Stomach (tissue), 9 donors: ENCODE data around the gene NPAS3. TPM values are rescaled to one million over a fixed set of nuclear protein-coding genes. Genes with fewer than 3 reads are reported as not detected.

ENCODE experiments used
- DNase-seq, 2 donors: peaks; one replicate each; pipeline versions ENCODE4 v3.0.0 to v3.0.0-alpha.2; 2013 to 2019
- H3K27ac ChIP-seq, 5 donors: fragments of 200-600 bp in 4 of 5; sonication (generic) in 4 of 5; one replicate each; pipeline ENCODE4 v1.5.1; 2013 to 2019; ENCODE audit warnings: mild to moderate bottlenecking in 1 of 5, moderate library complexity in 1 of 5
- H3K27me3 ChIP-seq, 3 donors: fragments of 200-600 bp; sonication (generic); one replicate each; pipeline ENCODE4 v1.5.1; 2017 to 2019; ENCODE audit warnings: mixed run types in 1 of 3
- H3K36me3 ChIP-seq, 4 donors: fragments of 200-600 bp; sonication (generic); 1 replicate in 3 of 4; 2 replicates in 1 of 4; pipeline ENCODE4 v1.5.1; 2016 to 2019
- H3K4me1 ChIP-seq, 4 donors: fragments of 200-600 bp; sonication (generic); one replicate each; pipeline ENCODE4 v1.5.1; 2016 to 2019
- H3K4me3 ChIP-seq, 4 donors: fragments of 200-600 bp; sonication (generic) in 3 of 4; one replicate each; pipeline ENCODE4 v1.5.1; 2016 to 2019; ENCODE audit warnings: mild to moderate bottlenecking in 1 of 4
- H3K9me3 ChIP-seq, 4 donors: fragments of 200-600 bp; sonication (generic); one replicate each; pipeline ENCODE4 v1.5.1; 2016 to 2019
- CTCF ChIP-seq, 7 experiments: fragments of 450-650 bp in 4 of 7; fragments of 200-600 bp in 3 of 7; sonication (generic) in 3 of 7; IDR thresholded peaks; one replicate each; pipeline ENCODE4 v1.5.1; 2016 to 2019; ENCODE audit warnings: antibody characterized with exemption in 7 of 7, control low read depth in 2 of 7, mild to moderate bottlenecking in 1 of 7
- EP300 ChIP-seq: sonication (generic); formaldehyde crosslinking; IDR thresholded peaks from one replicate; pipeline ENCODE4 v1.6.1; 2017; ENCODE audit warnings: antibody characterized with exemption
- POLR2A ChIP-seq, 4 donors: fragments of 450-650 bp; IDR thresholded peaks; one replicate each; pipeline ENCODE4 v1.6.1; 2016; ENCODE audit warnings: antibody characterized with exemption in 4 of 4, control low read depth in 2 of 4, mild to moderate bottlenecking in 1 of 4, moderate library complexity in 1 of 4
- POLR2AphosphoS5 ChIP-seq, 3 donors: sonication (generic); formaldehyde crosslinking; IDR thresholded peaks; one replicate each; pipeline ENCODE4 v1.6.1; 2016; ENCODE audit warnings: antibody characterized with exemption in 3 of 3
- WGBS, 5 donors: extraction: QIAGEN DNeasy Blood & Tissue Kit in 3 of 5; methylation state at CpG; one replicate each; pipeline versions ENCODE4 v1.1.5 to v1.1.7; 2013 to 2018; 5-methylcytosine and 5-hydroxymethylcytosine counted together
- intact Hi-C: fragments of 100-400 bp; cut with DNase I; formaldehyde crosslinking; loops from one replicate; pipeline ENCODE4 v1.15.1; 2023; ENCODE audit warnings: low total_unique reads
- polyA plus RNA-seq, 3 donors: library from polyadenylated mRNA; stranded (reverse); fragments of 200-250 nt; gene quantifications; one replicate each; pipeline ENCODE4 v1.2.3, GENCODE V29; 2013
- total RNA-seq, 5 donors: library from RNA; depleted of rRNA; stranded (reverse); fragments of >200 nt; gene quantifications; one replicate each; pipeline versions ENCODE4 v1.1.0 to v1.2.3, GENCODE V29; 2014 to 2016
- donor health status: healthy with polysubstance abuse.
- donor health status: Bipolar disorder and iron deficiency.
- donor health status: healthy.

The NPAS3 gene
- total and polyA plus RNA-seq, 8 donors = under 0.01 to 7.9 (median 0.76) TPM; not detected in 1

GRCh38 chr14:33017016-33017415 is 78.3 kb downstream of the NPAS3 start:
- Histone ChIP-seq H3K27me3 (no peaks in the 10 kb centered on the region), H3K9me3 (no peaks in the 10 kb centered on the region), H3K4me1 (no peaks in the 10 kb centered on the region), H3K36me3 (no peaks in the 10 kb centered on the region), H3K27ac (no peak overlapping the region), H3K4me3 (no peak overlapping the region)
- 68 to 85% (median 74%) methylated on average over 2 of the region's 2 CpGs for WGBS, 5 donors
- intact Hi-C loops = no loop called here
- DNase-seq = no peak
- no peak for TF ChIP-seq EP300

GRCh38 chr14:33019346-33019745 is 80.7 kb downstream of the NPAS3 start:
- H3K27ac ChIP-seq = no peak overlapping the region

GRCh38 chr14:33026850-33027430 is 88.3 kb downstream of the NPAS3 start:
- H3K27ac ChIP-seq = peak overlapping the region in 2 of 5 donors; percentile 37 to 61
- no peak overlapping the region for H3K4me3 ChIP-seq
- peak in 1 of 2 donors; percentile 66 for DNase-seq
- H3K27me3 ChIP-seq = no peaks in the 10 kb centered on the region
- WGBS, 5 donors = 57 to 70% (median 64%) methylated on average over 5 of the region's 5 CpGs
- no peak for TF ChIP-seq POLR2AphosphoS5 (IDR thresholded peaks at IDR 0.05)
- TF ChIP-seq POLR2A (IDR thresholded peaks at IDR 0.05) = no peak
- TF ChIP-seq EP300 = no peak
- no peak for TF ChIP-seq CTCF (IDR thresholded peaks at IDR 0.05)
- H3K9me3 ChIP-seq = no peaks in the 10 kb centered on the region
- peaks cover 0 to 6% (median 0%) of the 10 kb centered on the region in 4 donors for H3K4me1 ChIP-seq
- no peaks in the 10 kb centered on the region for H3K36me3 ChIP-seq
- intact Hi-C loops = no loop called here

More at GRCh38 chr14:33019346-33019745, 80.7 kb downstream of the NPAS3 start:
- intact Hi-C loops = no loop called here
- Histone ChIP-seq H3K4me3 (no peak overlapping the region), H3K9me3 (no peaks in the 10 kb centered on the region), H3K36me3 (no peaks in the 10 kb centered on the region), H3K4me1 (no peaks in the 10 kb centered on the region), H3K27me3 (no peaks in the 10 kb centered on the region)
- WGBS, 5 donors = 61 to 75% (median 71%) methylated on average over 3 of the region's 3 CpGs
- no peak for DNase-seq
- TF ChIP-seq CTCF (IDR thresholded peaks at IDR 0.05) (no peak), POLR2AphosphoS5 (IDR thresholded peaks at IDR 0.05) (no peak), EP300 (no peak), POLR2A (IDR thresholded peaks at IDR 0.05) (no peak)

DNA sequence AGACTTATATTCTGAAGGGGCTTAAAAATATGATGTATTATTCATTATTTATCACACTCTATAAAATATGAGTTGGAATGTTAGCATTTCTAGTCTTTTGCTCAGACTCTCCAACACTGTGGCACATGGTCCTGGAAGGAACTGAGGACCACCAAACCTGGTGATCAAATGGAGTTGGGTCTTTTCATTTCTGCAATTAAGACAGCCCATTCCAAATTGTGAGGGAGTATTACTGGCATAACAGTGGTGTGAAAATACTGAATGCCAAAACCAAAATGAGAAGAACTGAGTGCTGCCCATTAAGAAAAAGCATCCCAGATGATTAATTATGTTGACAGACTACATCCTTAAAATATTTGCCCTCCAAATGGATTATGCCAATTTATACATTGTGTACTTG is 90.8 kb downstream of the NPAS3 start:
- TF ChIP-seq EP300 = no peak
- no peak for TF ChIP-seq CTCF (IDR thresholded peaks at IDR 0.05)
- TF ChIP-seq POLR2A (IDR thresholded peaks at IDR 0.05) = no peak
- no peak for TF ChIP-seq POLR2AphosphoS5 (IDR thresholded peaks at IDR 0.05)
- no peak for DNase-seq
- Histone ChIP-seq H3K36me3 (no peaks in the 10 kb centered on the region), H3K4me3 (no peak overlapping the region), H3K4me1 (peaks cover 0 to 6% (median 0%) of the 10 kb centered on the region in 4 donors), H3K27me3 (no peaks in the 10 kb centered on the region), H3K27ac (no peak overlapping the region), H3K9me3 (no peaks in the 10 kb centered on the region)
- intact Hi-C loops = no loop called here

GRCh38 chr14:33030386-33030785 is 91.7 kb downstream of the NPAS3 start:
- intact Hi-C loops = no loop called here
- 73 to 80% (median 77%) methylated on average over 4 of the region's 4 CpGs for WGBS, 5 donors

More at GRCh38 chr14:33030386-33030785, 91.7 kb downstream of the NPAS3 start:
- Histone ChIP-seq H3K9me3 (no peaks in the 10 kb centered on the region), H3K4me3 (no peak overlapping the region), H3K27ac (no peak overlapping the region), H3K4me1 (peaks cover 0 to 6% (median 0%) of the 10 kb centered on the region in 4 donors), H3K27me3 (no peaks in the 10 kb centered on the region), H3K36me3 (no peaks in the 10 kb centered on the region)
- TF ChIP-seq POLR2AphosphoS5 (IDR thresholded peaks at IDR 0.05) (no peak), CTCF (IDR thresholded peaks at IDR 0.05) (no peak), EP300 (no peak), POLR2A (IDR thresholded peaks at IDR 0.05) (no peak)
- DNase-seq = no peak
